Activated T-cell treated with anti-CD3 and anti-CD28 coated beads, Interleukin-2, amount 50 U/mL, for 72 hours (primary cell): ENCODE data around the gene PLXNA1. TPM values are rescaled to one million over a fixed set of nuclear protein-coding genes. Genes with fewer than 3 reads are reported as not detected.
A peak's percentile ranks its signal among the peaks of the same experiment; 100 is the strongest.

Experiments
- ATAC-seq, 2 donors: fragments of 150-1000 bp; cut with Tn5 transposase; replicated peaks in 1 of 2; 2 replicates each; pipeline ENCODE4 v1.10.0; 2021; ENCODE audit warnings: moderate library complexity in 2 of 2, mild to moderate bottlenecking in 1 of 2
- DNase-seq, 2 donors: peaks; one replicate each; pipeline ENCODE4 v3.0.0; 2021 to 2022; ENCODE audit warnings: mixed read lengths in 1 of 2
- H3K27ac Mint-ChIP-seq: one replicate; pipeline ENCODE4 v1.8.0; 2022; ENCODE audit warnings: mild to moderate bottlenecking, moderate library complexity, mixed read lengths
- H3K27me3 Mint-ChIP-seq: one replicate; pipeline ENCODE4 v1.8.0; 2022; ENCODE audit warnings: low read depth, mixed read lengths
- H3K36me3 Mint-ChIP-seq, 2 donors: one replicate each; pipeline ENCODE4 v1.8.0; 2022; ENCODE audit warnings: mixed read lengths in 2 of 2, mild to moderate bottlenecking in 1 of 2; ENCODE audit not compliant: insufficient read depth in 2 of 2
- H3K4me1 Mint-ChIP-seq: one replicate; pipeline ENCODE4 v1.8.0; 2022; ENCODE audit warnings: low read depth, mixed read lengths
- H3K4me3 Mint-ChIP-seq, 2 donors: one replicate each; pipeline ENCODE4 v1.8.0; 2022; ENCODE audit warnings: mild to moderate bottlenecking in 2 of 2, mixed read lengths in 2 of 2, moderate library complexity in 2 of 2
- H3K9me3 Mint-ChIP-seq, 2 donors: one replicate each; pipeline ENCODE4 v1.8.0; 2022; ENCODE audit warnings: mixed read lengths in 2 of 2
- total RNA-seq, 2 donors: library from RNA; stranded (reverse); gene quantifications; one replicate each; pipeline ENCODE4 v1.2.3, GENCODE V29; 2022

Gene PLXNA1
- total RNA-seq, 2 donors from 2014 or later, result 3.7 to 5.2 TPM

DNA sequence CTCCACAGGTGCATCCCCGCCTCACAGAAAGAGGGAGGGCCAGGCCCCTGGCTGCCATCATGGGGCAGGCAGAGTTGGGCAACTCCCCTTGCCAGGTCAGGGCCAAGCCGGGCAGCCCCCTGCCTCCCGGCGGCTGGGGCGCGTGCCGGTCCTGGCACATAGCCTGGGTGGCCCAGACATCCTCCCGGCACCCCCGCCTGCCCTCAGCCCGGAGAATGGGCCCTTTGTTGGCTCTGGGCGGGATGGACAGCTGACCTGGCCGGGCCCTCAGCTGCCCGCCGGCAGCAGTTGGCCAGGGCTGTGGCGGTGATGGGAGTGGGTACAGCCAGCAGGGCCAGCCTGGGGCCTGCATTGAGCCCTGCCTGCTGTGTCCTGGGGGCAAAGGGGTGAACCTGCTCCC lies 16.5 kb downstream of the PLXNA1 start:
- H3K27ac Mint-ChIP-seq, result no peak overlapping the region
- H3K9me3 Mint-ChIP-seq, result no peaks in the 10 kb centered on the region
- H3K4me3 Mint-ChIP-seq, result no peak overlapping the region
- no peaks in the 10 kb centered on the region for H3K36me3 Mint-ChIP-seq
- no peak for ATAC-seq
- H3K27me3 Mint-ChIP-seq, result no peaks in the 10 kb centered on the region
- H3K4me1 Mint-ChIP-seq, result no peaks in the 10 kb centered on the region
- no peak for DNase-seq

DNA sequence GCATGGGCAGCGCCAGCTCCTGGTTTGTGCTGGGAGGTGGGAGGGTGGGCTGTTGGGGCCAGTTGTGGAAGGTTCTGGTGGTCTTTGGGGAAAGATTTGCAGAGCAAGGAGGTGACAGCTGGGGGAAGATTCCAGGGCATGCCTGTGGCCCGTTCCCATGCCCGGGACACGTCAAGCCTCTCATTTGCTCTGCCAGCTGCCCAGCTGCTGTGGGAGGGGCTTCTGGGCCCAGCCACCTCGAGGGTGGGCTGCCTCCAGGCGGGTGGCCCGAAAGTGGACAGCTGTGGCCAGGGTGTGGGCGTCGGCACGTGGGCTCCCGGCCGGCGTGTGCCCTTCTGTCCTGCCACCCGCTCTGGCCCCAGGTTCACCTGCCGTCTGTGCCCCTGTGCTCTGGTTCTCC lies 17.2 kb downstream of the PLXNA1 start:
- Mint-ChIP-seq H3K27ac (no peak overlapping the region), H3K4me1 (no peaks in the 10 kb centered on the region), H3K27me3 (no peaks in the 10 kb centered on the region), H3K36me3 (no peaks in the 10 kb centered on the region), H3K9me3 (no peaks in the 10 kb centered on the region), H3K4me3 (no peak overlapping the region)
- no peak for ATAC-seq
- no peak for DNase-seq

DNA sequence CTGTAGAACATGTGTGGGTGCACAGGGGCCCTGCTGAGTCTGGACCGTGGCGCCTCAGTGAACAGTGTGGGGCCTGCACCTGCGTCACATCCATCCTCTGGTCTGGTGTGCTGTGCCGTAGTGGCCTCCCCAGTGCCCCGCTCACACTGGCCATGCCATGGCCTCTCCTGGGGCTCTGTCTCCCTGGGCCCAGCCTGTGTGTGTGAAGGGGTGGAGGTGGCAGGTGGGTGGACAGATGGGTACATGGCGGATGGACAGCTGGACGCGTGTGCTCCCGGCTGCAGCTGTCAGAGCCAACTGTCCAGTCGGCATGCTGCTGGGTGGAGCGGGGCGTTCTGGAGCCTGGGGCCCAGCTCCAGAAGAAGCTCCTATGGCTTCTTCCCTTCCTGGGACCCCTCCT lies 17.8 kb downstream of the PLXNA1 start:
- H3K4me3 Mint-ChIP-seq, result no peak overlapping the region
- no peaks in the 10 kb centered on the region for H3K27me3 Mint-ChIP-seq
- H3K27ac Mint-ChIP-seq, result no peak overlapping the region
- H3K36me3 Mint-ChIP-seq, result no peaks in the 10 kb centered on the region
- H3K4me1 Mint-ChIP-seq, result no peaks in the 10 kb centered on the region
- DNase-seq, result no peak
- no peaks in the 10 kb centered on the region for H3K9me3 Mint-ChIP-seq
- ATAC-seq, result no peak

GRCh38 chr3:127001486-127002194 lies 18.7 kb downstream of the PLXNA1 start:
- H3K27ac Mint-ChIP-seq, result no peak overlapping the region
- H3K4me3 Mint-ChIP-seq, result no peak overlapping the region
- no peaks in the 10 kb centered on the region for H3K27me3 Mint-ChIP-seq
- H3K9me3 Mint-ChIP-seq, result no peaks in the 10 kb centered on the region
- no peaks in the 10 kb centered on the region for H3K36me3 Mint-ChIP-seq
- ATAC-seq (no peak), DNase-seq (no peak)
- H3K4me1 Mint-ChIP-seq, result no peaks in the 10 kb centered on the region

DNA sequence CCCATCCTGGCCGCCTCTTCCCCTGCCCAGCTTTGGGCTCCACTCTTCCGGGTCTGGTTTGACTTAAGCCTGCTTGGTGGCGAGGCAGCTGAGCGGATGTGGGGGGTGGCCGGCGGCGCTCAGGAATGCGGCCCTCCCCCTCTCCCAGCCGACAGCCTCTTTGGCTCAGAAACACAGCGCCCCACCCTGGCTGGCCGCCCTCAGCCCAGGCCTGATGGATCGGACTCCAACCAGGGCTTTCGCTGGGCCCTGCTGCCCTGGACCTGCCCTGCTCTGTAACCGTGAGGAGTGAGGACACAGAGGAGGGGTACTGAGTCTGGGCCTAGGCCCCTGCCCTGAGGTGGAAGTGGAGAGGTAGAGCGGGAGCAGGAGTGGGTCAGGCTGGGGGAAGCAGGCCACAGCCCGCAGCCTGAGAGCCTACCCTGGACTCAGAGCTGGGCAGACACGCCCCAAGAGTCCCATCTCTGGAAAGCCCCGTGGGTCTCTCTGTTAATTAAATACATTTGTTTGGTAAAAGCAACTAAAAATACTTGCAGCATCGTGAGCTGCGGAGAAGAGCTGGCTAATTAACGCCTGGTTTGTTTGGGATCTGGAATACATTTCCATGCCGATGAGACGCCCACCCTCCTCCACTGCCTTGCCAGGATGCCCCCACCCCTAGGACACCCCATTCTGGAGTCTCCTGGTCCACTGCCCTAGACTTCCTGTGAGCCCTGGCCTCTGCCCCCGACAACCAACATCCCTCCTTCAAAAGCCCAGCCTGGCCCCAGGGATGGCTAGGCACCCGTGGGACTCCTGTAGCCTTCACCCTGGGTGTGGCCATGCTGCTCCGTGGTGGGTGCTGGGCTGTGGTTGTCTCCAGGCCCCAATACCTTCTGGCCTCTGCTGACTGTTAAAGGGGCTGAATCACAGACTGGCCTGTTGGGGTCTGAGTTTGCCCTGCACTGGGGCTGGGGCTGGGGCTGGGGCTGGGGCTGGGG lies 19.6 kb downstream of the PLXNA1 start:
- Mint-ChIP-seq H3K27me3 (no peaks in the 10 kb centered on the region), H3K36me3 (no peaks in the 10 kb centered on the region), H3K9me3 (no peaks in the 10 kb centered on the region), H3K4me1 (no peaks in the 10 kb centered on the region), H3K27ac (no peak overlapping the region), H3K4me3 (no peak overlapping the region)
- ATAC-seq (peak in 1 of 2 donors; percentile 12), DNase-seq (no peak)

DNA sequence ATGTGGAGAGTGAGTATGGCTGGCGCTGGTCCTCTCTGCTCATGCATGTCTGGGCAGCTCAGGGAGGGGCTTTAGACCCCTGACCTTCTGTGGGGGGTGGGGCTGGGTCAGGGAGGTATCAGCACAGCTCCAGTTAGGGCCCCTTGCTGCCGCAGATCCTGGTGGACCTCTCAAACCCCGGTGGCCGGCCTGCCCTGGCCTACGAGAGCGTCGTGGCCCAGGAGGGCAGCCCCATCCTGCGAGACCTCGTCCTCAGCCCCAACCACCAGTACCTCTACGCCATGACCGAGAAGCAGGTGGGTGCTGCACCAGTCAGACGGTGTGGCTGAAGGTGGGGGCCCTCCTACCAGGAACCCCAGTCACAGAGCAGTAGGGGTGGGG lies 20.2 kb downstream of the PLXNA1 start:
- Mint-ChIP-seq H3K4me3 (no peak overlapping the region), H3K9me3 (no peaks in the 10 kb centered on the region), H3K27ac (no peak overlapping the region), H3K27me3 (no peaks in the 10 kb centered on the region), H3K4me1 (no peaks in the 10 kb centered on the region), H3K36me3 (no peaks in the 10 kb centered on the region)
- DNase-seq (no peak), ATAC-seq (no peak)

DNA sequence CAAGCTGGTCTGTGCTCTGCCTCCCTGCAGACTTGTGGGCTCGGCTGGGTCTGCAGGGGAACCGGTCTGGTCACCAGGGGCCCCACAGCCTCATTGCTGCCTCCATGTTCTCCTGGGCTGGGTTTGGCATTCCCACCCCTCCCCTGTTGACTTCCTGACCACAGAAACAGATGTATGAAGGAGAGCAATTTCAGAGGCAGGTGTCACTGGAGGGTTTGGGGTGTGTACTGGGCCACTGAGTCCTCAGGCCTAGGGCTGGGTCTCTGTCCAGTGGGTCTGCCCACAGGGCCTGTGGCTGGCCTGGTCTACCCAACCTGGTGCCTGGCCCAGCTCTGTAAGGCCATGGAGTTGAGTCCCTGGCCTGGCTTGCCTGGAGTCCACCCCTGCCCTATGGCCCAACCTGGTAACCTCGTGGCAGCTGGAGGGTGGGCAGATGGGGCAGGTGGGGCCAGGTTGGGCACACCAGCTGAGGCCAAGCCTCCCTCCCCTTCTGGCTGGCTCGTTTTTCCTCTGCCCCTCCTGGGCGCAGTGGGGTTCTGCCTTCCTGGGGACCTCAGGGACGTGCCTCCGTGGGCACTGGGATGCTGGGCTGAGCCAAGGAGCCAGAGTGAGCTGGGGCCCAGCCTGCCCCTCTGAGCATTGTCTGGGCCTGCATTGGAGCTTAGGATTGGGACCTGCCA lies 20.8 kb downstream of the PLXNA1 start:
- no peaks in the 10 kb centered on the region for H3K36me3 Mint-ChIP-seq
- H3K4me1 Mint-ChIP-seq, result no peaks in the 10 kb centered on the region
- no peak overlapping the region for H3K27ac Mint-ChIP-seq
- H3K27me3 Mint-ChIP-seq, result no peaks in the 10 kb centered on the region
- H3K4me3 Mint-ChIP-seq, result no peak overlapping the region
- ATAC-seq, result no peak
- DNase-seq, result no peak
- H3K9me3 Mint-ChIP-seq, result no peaks in the 10 kb centered on the region

- Mint-ChIP-seq H3K4me1 (no peaks in the 10 kb centered on the region), H3K27ac (no peak overlapping the region), H3K9me3 (no peaks in the 10 kb centered on the region), H3K27me3 (no peaks in the 10 kb centered on the region), H3K36me3 (no peaks in the 10 kb centered on the region), H3K4me3 (no peak overlapping the region)
- no peak for ATAC-seq
- no peak for DNase-seq
These were observed 21.9 kb downstream of the PLXNA1 start for GRCh38 chr3:127004641-127005397.

DNA sequence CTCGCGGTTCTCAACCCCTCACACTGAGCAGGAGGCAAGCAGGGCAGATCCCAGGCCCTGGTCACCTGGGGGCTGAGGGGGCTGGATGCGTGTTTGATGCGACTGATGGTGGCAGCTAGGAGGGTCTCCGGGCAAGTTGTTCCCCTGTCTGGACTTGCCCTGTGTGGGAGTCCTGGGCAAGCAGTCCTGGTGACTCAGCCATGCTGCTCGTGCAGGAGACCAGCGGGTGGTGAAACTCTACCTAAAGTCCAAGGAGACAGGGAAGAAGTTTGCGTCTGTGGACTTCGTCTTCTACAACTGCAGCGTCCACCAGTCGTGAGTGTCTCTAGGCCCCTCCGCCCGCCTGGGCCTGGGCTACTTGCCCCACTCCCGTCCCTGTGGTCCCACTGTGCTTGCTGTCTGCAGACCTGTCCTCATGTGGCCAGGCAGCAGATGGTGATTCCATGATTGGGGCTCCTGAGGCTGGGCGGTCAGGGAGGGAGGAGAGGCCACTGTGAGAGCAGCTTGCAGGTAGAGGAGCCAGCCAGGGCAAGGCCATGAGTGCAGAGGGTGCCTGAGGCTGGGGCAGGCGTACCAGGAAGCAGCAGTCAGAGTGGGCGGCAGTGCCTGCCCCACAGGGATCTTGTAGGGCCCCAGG lies 23.1 kb downstream of the PLXNA1 start:
- DNase-seq, result no peak
- Mint-ChIP-seq H3K4me1 (no peaks in the 10 kb centered on the region), H3K27ac (no peak overlapping the region), H3K4me3 (no peak overlapping the region), H3K9me3 (no peaks in the 10 kb centered on the region), H3K27me3 (no peaks in the 10 kb centered on the region), H3K36me3 (no peaks in the 10 kb centered on the region)
- ATAC-seq, result no peak

- Mint-ChIP-seq H3K4me3 (no peak overlapping the region), H3K4me1 (no peaks in the 10 kb centered on the region)
These were observed 24.0 kb downstream of the PLXNA1 start for GRCh38 chr3:127006781-127007436.

GRCh38 chr3:127008236-127008635 lies 25.3 kb downstream of the PLXNA1 start:
- ATAC-seq (no peak), DNase-seq (no peak)
- Mint-ChIP-seq H3K27me3 (no peaks in the 10 kb centered on the region), H3K4me3 (no peak overlapping the region), H3K9me3 (no peaks in the 10 kb centered on the region), H3K27ac (no peak overlapping the region), H3K36me3 (no peaks in the 10 kb centered on the region), H3K4me1 (no peaks in the 10 kb centered on the region)

More at GRCh38 chr3:127006781-127007436, 24.0 kb downstream of the PLXNA1 start:
- H3K9me3 Mint-ChIP-seq, result no peaks in the 10 kb centered on the region
- DNase-seq (no peak), ATAC-seq (no peak)
- H3K36me3 Mint-ChIP-seq, result no peaks in the 10 kb centered on the region
- no peaks in the 10 kb centered on the region for H3K27me3 Mint-ChIP-seq
- H3K27ac Mint-ChIP-seq, result no peak overlapping the region

- Mint-ChIP-seq H3K4me1 (no peaks in the 10 kb centered on the region), H3K27me3 (no peaks in the 10 kb centered on the region), H3K36me3 (no peaks in the 10 kb centered on the region), H3K9me3 (no peaks in the 10 kb centered on the region), H3K27ac (no peak overlapping the region), H3K4me3 (no peak overlapping the region)
- no peak for DNase-seq
- ATAC-seq, result no peak
These were observed 26.6 kb downstream of the PLXNA1 start for GRCh38 chr3:127009531-127009930.
